ENCODE data around the gene MUC13.

MUC13 gene

GRCh38 chr3:124862006-124862405, 72.5 kb downstream of the MUC13 start:
- TF ChIP-seq CTCF (IDR thresholded peaks at IDR 0.05; ENCODE audit: extremely low read depth, missing control alignments), result no peak
- no peak for DNase-seq (ENCODE audit: low spot score)

GRCh38 chr3:124861041-124861440, 73.5 kb downstream of the MUC13 start:
- TF ChIP-seq CTCF (IDR thresholded peaks at IDR 0.05; ENCODE audit: extremely low read depth, missing control alignments), result no peak
- no peak for DNase-seq (ENCODE audit: low spot score)

GRCh38 chr3:124860599-124860998, 74.0 kb downstream of the MUC13 start:
- TF ChIP-seq CTCF (IDR thresholded peaks at IDR 0.05; ENCODE audit: extremely low read depth, missing control alignments), result no peak
- no peak for DNase-seq (ENCODE audit: low spot score)

- no peak for TF ChIP-seq CTCF (IDR thresholded peaks at IDR 0.05; ENCODE audit: extremely low read depth, missing control alignments)
- no peak for DNase-seq (ENCODE audit: low spot score)
These were observed 75.5 kb downstream of the MUC13 start for GRCh38 chr3:124859025-124859424.

GRCh38 chr3:124858275-124858674, 76.3 kb downstream of the MUC13 start:
- no peak for TF ChIP-seq CTCF (IDR thresholded peaks at IDR 0.05; ENCODE audit: extremely low read depth, missing control alignments)
- DNase-seq (ENCODE audit: low spot score), result no peak

- no peak for DNase-seq (ENCODE audit: low spot score)
These were observed 77.9 kb downstream of the MUC13 start for GRCh38 chr3:124856677-124857076.

More at GRCh38 chr3:124856677-124857076, 77.9 kb downstream of the MUC13 start:
- no peak for TF ChIP-seq CTCF (IDR thresholded peaks at IDR 0.05; ENCODE audit: extremely low read depth, missing control alignments)

Data from GM20000 (cell line).